GM12878 (cell line): ENCODE results near the gene HIVEP2. TPM values are rescaled to one million over a fixed set of nuclear protein-coding genes. Genes with fewer than 3 reads are reported as not detected.

ENCODE experiments used
- ATF7 ChIP-seq: fragments of 450-650 bp; IDR thresholded peaks from 2 replicates; pipeline ENCODE4 v1.6.1; 2016; ENCODE audit warnings: low read depth, mild to moderate bottlenecking
- EP300 ChIP-seq, 2 experiments: fragments of 150-350 bp in 1 of 2; IDR thresholded peaks; 2 replicates each; pipeline ENCODE4 v1.6.1; 2011 to 2012; ENCODE audit warnings: low read depth in 2 of 2, low read length in 2 of 2, borderline replicate concordance in 1 of 2, improper control_type of control experiment in 1 of 2, inconsistent platforms in 1 of 2; ENCODE audit not compliant: control insufficient read depth in 1 of 2
- GABPA ChIP-seq: IDR thresholded peaks from 2 replicates; pipeline ENCODE4 v1.6.1; 2014; ENCODE audit warnings: antibody characterized with exemption, low read depth, mild to moderate bottlenecking, inconsistent platforms
- JUNB ChIP-seq: IDR thresholded peaks from 2 replicates; pipeline ENCODE4 v1.6.1; 2016; ENCODE audit warnings: antibody characterized with exemption, mild to moderate bottlenecking
- MEF2A ChIP-seq: IDR thresholded peaks from 2 replicates; pipeline ENCODE4 v1.6.1; 2011; ENCODE audit warnings: low read depth, mild to moderate bottlenecking, low read length, moderate library complexity; ENCODE audit not compliant: insufficient read depth
- POLR2AphosphoS5 ChIP-seq: IDR thresholded peaks from 2 replicates; pipeline ENCODE4 v1.6.1; 2011; ENCODE audit warnings: mild to moderate bottlenecking, low read length, inconsistent platforms
- RELB ChIP-seq: fragments of 450-650 bp; IDR thresholded peaks from 2 replicates; pipeline ENCODE4 v1.6.1; 2017; ENCODE audit warnings: low read depth, mild to moderate bottlenecking, moderate library complexity
- REST ChIP-seq: IDR thresholded peaks from 2 replicates; pipeline ENCODE4 v1.6.1; 2012; ENCODE audit warnings: mild to moderate bottlenecking, low read depth, low read length
- SKIL ChIP-seq: fragments of 450-650 bp; IDR thresholded peaks from 2 replicates; pipeline ENCODE4 v1.6.1; 2017; ENCODE audit warnings: mild to moderate bottlenecking, low read depth, inconsistent platforms; ENCODE audit not compliant: poor library complexity, severe bottlenecking
- ZBTB40 ChIP-seq: fragments of 450-650 bp; IDR thresholded peaks from 2 replicates; pipeline ENCODE4 v1.6.1; 2016; ENCODE audit warnings: mild to moderate bottlenecking, moderate library complexity, borderline replicate concordance
- polyA plus RNA-seq, 11 experiments: library from polyadenylated mRNA; depleted of rRNA in 4 of 11; unstranded in 6 of 11; stranded (reverse) in 5 of 11; fragments of >200 nt; fragmentation: Nextera tagmentation in 4 of 11; fragmentation: Illumina TruSeq in 1 of 11; extraction: Ambion mirVana in 4 of 11; extraction: Trizol in 1 of 11; gene quantifications; 1 replicate in 1 of 11; 2 replicates in 10 of 11; pipeline versions ENCODE4 v1.2.1 to v1.2.3, GENCODE V29; 2011 to 2016; ENCODE audit warnings: inconsistent platforms in 2 of 11, missing spikeins in 2 of 11, low read depth in 1 of 11
- total RNA-seq, 4 experiments: library from RNA; depleted of rRNA in 3 of 4; stranded (reverse); fragments of >200 nt in 3 of 4; fragmentation: Illumina TruSeq in 1 of 4; extraction: Trizol in 1 of 4; gene quantifications; 2 replicates each; pipeline versions ENCODE4 v1.2.1 to v1.2.3, GENCODE V29; 2013 to 2021

Gene HIVEP2
- total and polyA plus RNA-seq, 10 of the 15 experiments (the other 5 are each of a cell fraction or from before 2014, with no cell fraction given): 1.2 to 15.7 (median 10.2) TPM

GRCh38 chr6:142842418-142843261, 102.3 kb downstream of the HIVEP2 start (continued):
- TF ChIP-seq EP300 (IDR thresholded peaks at IDR 0.05; ENCODE audit: borderline replicate concordance in 1 of 2, control insufficient read depth in 1 of 2, low read depth in 2 of 2, low read length in 2 of 2): peak; percentile 89 to 92; a peak in 3 of 4 replicates
- 0 out of 2 replicates have a peak, but pooled peaks have one; percentile 56 for TF ChIP-seq MEF2A
- TF ChIP-seq JUNB: peak; percentile 93
- TF ChIP-seq ATF7: peak; percentile 83
- TF ChIP-seq REST: peak; percentile 37; the same call in 1 of the 2 replicates
- TF ChIP-seq POLR2AphosphoS5: peak; percentile 64
- TF ChIP-seq GABPA: peak; percentile 64
- TF ChIP-seq SKIL: peak; percentile 94
- TF ChIP-seq ZBTB40: 0 out of 2 replicates have a peak, but pooled peaks have one; percentile 6
- peak; percentile 61 for TF ChIP-seq RELB
